SK-N-SH (cell line): Measurements from ENCODE around the gene KRT36.

Experiments
- CHD2 ChIP-seq: fragments of 150-350 bp; IDR thresholded peaks from 2 replicates; pipeline ENCODE4 v1.6.1; 2018; ENCODE audit warnings: low read length; ENCODE audit not compliant: partially characterized antibody
- MXI1 ChIP-seq: IDR thresholded peaks from 2 replicates; pipeline ENCODE4 v1.6.1; 2012; ENCODE audit warnings: mild to moderate bottlenecking, low read depth, low read length, improper control_type of control experiment
- TF ChIP-seq, protein P1 (sequence below): fragments of 200-600 bp; sonication (generic); IDR thresholded peaks from 2 replicates; pipeline ENCODE4 v1.6.1; 2017; ENCODE audit warnings: antibody characterized with exemption, mild to moderate bottlenecking, moderate library complexity

DNA sequence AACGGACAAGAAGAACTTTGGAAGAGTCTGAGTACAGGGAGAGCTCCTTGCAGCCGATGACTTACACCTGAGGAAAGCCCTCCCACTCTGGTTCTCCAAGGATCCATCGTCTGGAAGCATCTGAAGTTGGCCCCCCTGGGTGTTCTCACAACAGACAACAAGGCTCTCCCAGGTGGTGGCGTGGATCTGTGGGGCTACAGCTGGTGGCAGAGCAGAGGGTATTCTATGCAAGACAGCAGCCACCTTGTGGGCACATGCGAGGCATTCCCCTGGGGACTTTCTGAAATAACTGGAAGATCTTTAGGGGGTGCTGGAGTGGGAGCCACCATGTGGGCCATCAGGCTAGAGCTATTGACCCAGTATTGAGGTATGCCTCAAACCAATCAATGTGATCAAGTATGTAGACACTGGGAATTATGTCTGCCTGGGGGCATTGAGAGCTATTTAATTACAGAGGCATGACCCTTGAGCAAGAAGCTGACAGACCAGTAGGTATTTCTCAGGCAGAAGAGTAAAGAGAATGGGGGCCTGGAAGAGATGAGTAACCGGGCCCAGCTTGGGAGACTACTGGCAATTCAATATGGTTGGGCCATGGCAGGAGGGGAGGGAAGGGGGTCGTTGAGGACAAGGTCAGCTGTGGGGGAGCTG is 45.3 kb upstream of the KRT36 start:
- TF ChIP-seq, protein P1, sequence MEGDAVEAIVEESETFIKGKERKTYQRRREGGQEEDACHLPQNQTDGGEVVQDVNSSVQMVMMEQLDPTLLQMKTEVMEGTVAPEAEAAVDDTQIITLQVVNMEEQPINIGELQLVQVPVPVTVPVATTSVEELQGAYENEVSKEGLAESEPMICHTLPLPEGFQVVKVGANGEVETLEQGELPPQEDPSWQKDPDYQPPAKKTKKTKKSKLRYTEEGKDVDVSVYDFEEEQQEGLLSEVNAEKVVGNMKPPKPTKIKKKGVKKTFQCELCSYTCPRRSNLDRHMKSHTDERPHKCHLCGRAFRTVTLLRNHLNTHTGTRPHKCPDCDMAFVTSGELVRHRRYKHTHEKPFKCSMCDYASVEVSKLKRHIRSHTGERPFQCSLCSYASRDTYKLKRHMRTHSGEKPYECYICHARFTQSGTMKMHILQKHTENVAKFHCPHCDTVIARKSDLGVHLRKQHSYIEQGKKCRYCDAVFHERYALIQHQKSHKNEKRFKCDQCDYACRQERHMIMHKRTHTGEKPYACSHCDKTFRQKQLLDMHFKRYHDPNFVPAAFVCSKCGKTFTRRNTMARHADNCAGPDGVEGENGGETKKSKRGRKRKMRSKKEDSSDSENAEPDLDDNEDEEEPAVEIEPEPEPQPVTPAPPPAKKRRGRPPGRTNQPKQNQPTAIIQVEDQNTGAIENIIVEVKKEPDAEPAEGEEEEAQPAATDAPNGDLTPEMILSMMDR, result no peak
- no peak for TF ChIP-seq MXI1
- TF ChIP-seq CHD2, result no peak
